ENCODE results near the gene C1R.
"Not testable (repeated sequence)": the region's sequence is repeated elsewhere in the genome, so short reads cannot be mapped to it uniquely, and the experiment has no call there.

Gene C1R

DNA sequence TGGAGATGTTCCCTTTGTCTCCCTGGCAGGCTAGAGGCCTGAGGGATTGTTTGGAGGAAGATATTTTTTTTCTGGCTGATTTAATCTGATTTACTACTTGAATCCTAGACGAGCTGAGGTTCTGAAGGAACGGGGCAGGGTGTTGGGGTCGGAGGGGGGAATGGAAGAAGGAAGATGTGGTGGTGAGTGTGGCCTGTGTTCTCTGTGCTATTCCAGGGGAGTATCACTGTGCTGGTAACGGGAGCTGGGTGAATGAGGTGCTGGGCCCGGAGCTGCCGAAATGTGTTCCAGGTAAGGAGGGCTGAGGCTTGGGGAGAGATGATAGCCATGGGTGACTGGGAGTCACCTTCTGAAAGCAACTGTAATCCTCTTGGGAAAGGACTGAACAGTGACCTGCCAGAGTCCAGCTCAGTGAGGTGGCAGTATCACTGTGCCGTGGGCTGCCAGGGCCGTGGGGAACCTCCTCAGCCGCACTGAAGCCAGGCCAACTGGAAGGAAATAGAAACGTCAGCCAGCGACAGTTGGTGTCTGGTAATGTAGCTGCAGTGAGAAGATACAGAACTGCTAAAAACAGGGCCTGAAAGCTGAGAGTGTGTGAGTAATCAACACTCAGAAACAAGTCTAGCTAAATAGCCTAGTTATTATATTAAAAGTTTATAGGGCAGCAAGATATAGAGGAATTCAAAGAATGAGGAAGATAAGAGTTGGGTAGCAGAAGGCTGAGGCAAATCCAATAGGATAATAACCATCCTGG lies 23.8 kb downstream of the C1R start:
- peak; percentile 63 for DNase-seq (ENCODE audit: low read depth)

DNA sequence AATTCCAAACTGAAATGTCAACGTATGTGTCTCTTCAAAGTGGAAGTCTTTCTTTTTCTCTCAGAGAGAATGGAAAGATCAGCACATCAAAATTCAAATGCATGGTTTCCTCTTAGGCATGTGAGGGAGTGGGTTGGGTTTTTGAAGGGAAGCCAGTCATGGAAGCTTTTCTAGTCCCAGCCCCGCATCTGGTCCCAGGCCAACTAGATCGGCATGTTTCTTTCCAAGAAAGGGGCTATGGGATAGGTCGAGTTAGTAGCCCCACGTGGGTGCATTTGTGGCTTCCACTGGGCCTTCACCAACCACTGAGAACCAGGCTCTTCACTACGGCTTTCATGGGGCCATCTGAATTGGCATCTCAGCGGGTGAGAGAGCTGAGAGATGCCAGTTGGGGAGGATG lies 25.1 kb downstream of the C1R start:
- no peak for DNase-seq (ENCODE audit: low read depth)

- DNase-seq (ENCODE audit: low read depth) = no peak
Observed at GRCh38 chr12:7066596-7066995, 25.6 kb downstream of the C1R start.

DNA sequence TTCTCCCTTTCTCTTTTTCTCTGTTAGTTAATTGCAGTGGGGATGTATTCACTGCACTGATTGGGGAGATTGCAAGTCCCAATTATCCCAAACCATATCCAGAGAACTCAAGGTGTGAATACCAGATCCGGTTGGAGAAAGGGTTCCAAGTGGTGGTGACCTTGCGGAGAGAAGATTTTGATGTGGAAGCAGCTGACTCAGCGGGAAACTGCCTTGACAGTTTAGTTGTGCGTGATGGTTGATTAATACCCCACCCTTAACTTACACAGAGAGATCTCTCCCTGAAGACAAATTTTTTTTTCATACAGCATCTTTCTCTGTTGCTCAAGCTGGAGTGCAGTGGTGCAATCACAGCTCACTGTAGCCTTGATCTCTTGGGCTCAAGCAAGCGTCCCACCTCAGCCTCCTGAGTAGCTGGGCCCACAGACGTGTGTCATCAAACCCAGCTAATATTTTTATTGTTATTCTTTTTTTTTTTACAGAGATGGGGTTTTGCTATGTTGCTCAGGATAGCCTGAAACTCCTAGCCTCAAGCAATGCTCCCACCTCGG lies 27.1 kb downstream of the C1R start:
- no peak for DNase-seq (ENCODE audit: low read depth)

DNA sequence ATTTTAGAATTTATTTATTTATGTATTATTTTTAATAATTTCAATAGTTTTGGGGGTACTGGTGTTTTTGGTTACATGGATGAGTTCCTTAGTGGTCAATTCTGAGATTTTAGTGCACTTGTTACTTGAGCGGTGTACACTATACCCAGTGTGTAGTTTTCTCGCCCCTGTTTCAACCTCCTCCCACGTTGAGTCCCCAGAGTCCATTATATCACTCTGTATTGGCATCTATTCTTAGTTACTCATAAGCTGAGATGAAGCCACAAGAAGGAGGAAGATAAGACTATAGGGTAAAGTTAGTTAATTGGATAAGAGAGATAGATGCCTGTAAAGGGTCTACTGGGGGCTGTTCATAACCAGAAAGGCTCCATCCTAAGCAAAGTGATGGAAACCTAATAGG lies 27.7 kb downstream of the C1R start:
- no peak for DNase-seq (ENCODE audit: low read depth)

GRCh38 chr12:7061596-7061995 lies 30.6 kb downstream of the C1R start:
- DNase-seq (ENCODE audit: low read depth) = no peak

DNA sequence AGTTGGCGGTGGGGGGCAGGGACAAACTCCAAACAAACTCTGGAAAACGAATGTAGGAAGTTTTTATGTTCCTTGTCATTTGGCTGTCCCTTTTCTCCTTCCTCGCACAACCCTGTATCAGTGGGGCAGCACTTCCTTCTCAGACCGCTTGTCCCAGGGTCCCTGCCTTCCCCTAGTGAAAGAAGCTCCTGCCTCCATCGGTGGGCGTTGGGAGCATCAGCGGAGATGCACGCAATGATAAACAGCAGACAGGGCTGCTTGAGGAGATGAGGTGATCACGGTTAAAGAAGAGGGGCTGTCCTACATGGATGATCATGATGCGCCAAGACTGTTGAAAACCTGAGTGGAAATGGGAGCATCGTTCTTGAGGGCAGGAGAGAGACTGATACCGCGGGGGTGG lies 31.1 kb downstream of the C1R start:
- DNase-seq (ENCODE audit: low read depth) = no peak

GRCh38 chr12:7060353-7060954 lies 31.8 kb downstream of the C1R start, which contains the start of gene C1S:
TSS of gene C1S (plus strand) at chr12:7060718. CDS start at chr12:7061913, 1,195 bp downstream.
- peak; percentile 95 for DNase-seq (ENCODE audit: low read depth)

- DNase-seq (ENCODE audit: low read depth) = no peak
Observed at GRCh38 chr12:7059780-7060179, 32.5 kb downstream of the C1R start.

DNA sequence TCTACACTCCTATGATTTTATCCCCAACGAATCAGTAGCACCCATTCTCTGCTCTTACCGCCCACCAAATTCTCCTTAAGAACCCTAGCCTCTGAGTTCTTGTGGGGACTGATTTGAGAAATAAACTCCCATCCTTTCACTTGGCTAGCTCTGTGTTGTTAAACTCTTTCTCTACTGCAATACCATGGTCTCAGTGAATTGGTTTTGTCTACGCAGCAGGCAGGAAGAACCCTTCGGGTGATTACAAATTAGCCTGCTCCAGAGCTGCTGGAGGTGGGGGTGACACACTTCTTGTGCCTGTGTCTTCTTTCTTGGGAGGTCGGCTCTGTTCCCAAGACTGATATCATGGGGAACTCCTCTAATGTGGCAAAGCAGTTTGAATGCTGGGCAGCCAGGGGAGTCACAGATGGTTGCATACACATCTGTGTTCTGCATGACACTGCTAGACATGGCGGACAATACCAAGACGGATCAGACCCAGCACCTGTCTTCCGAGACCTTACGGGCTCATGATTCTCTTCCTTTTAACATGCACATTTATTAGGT lies 33.3 kb downstream of the C1R start:
- no peak for DNase-seq (ENCODE audit: low read depth)

DNA sequence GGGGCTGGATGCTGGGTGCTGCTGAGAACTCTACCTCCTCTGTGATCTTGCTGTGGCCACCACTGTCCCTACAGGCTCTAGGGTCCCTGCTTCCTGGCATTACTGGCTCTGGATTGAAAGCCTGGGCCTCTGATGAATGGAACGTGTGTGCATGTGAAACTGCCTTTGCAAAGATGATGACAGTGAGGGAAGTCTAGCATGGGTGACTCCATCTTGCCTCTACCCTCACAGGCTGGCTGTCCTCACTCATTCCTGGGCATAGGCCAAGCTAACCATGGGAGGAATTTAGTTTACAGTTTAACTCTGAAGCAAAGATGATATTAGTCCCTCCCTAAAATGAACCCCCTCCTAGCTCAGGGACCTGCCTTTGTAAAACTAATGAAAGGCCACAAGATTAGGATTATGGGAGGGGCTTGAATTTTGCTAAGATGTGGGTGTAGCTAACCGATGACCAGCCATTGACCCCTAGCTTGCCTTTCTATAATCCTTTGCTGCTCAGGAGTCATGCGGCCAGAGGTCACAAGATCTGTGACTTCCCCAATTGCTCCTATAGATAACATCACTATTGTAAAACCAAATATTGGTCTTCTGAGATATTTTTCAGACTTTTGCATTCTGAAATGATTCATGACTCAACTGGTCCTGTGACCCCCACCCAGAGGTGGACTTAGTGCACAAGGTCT lies 33.9 kb downstream of the C1R start:
- DNase-seq (ENCODE audit: low read depth) = no peak

DNA sequence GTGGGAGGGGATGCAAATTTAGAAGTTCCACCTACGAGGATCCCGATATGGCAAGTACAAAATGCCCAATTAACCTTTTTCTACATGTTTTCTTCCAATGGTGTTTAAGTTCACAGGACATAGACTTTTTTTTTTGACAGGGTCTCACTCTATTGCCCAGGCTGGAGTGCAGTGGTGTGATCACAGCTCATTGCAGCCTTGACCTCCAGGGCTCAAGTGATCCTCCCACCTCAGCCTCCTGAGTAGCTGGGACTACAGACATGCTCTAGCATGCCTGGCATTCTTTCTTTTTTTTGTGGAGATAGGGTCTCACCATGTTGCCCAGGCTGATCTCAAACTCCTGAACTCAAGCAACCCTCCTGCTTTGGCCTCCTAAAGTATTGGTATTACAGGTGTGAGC lies 36.5 kb downstream of the C1R start:
- DNase-seq (ENCODE audit: low read depth) = not testable (repeated sequence)

DNA sequence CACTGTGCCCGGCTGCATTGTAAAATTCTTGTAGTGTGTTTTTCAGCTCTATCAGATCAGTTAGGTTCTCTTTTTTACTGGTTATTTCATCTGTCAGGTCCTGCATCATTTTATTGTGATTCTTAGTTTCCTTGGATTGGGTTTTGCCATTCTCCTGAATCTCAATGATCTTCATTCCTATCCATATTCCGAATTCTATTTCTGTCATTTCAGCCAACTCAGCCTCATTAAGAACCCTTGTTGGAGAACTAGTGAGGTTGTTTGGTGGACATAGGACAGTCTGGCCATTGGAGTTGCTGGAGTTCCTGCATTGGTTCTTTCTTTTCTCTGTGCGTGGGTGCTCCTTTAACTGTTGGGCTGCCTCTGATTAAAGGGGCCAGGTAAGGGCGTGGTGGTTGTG lies 37.3 kb downstream of the C1R start:
- DNase-seq (ENCODE audit: low read depth) = no peak

DNA sequence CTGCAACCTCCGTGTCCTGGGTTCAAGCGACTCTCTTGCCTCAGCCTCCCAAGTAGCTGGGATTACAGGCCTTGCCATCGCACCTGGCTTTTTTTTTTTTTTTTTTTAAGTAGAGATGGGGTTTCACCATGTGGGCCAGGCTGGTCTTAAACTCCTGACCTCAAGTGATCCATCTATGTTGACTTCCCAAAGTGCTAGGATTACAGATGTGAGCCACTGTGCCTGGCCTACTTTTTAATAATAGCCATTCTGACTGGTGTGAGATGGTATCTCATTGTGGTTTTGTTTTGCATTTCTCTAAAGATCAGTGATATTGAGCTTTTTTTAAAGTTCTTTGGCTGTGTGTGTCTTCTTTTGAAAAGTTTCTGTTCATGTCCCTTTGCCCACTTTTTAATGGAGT lies 42.3 kb downstream of the C1R start:
- not testable (repeated sequence) for DNase-seq (ENCODE audit: low read depth)

DNA sequence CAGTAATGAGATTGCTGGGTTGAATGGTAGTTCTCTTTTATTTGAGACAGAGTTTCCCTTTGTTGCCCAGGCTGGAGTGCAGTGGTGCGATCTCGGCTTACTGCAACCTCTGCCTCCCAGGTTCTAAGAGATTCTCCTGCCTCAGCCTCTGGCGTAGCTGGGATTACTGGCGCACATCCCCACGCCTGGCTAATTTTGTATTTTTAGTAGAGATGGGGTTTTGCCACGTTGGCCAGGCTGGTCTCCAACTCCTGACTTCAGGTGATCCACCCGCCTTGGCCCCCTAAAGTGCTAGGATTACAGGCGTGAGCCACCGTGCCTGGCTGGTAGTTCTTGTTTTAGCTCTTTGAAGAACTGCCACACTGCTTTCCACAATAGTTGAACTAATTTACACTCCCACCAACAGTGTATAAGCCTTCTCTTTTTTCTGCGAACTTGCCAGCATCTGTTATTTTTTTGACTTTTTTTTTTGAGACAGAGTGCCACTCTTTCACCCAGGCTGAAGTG lies 42.7 kb downstream of the C1R start:
- not testable (repeated sequence) for DNase-seq (ENCODE audit: low read depth)

DNA sequence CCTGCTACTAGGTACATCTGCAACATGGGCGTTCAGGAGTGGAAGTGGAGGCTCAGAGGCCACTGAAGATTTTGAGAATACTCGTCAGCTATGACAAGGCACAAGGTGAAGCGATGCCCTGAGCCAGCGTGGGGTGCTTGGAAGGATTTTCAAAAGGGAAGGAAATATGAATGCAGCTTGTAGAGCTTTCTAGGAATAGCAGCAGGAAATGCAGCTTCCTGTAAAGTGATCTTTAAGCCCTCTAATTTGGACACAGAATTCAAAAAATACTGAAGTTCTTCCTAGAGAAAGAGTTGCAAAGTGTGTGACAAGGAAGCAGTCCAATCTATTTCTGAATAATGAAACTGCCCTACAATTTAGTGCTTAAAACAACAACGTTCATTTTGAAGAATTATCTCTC lies 44.9 kb downstream of the C1R start:
- no peak for DNase-seq (ENCODE audit: low read depth)

DNA sequence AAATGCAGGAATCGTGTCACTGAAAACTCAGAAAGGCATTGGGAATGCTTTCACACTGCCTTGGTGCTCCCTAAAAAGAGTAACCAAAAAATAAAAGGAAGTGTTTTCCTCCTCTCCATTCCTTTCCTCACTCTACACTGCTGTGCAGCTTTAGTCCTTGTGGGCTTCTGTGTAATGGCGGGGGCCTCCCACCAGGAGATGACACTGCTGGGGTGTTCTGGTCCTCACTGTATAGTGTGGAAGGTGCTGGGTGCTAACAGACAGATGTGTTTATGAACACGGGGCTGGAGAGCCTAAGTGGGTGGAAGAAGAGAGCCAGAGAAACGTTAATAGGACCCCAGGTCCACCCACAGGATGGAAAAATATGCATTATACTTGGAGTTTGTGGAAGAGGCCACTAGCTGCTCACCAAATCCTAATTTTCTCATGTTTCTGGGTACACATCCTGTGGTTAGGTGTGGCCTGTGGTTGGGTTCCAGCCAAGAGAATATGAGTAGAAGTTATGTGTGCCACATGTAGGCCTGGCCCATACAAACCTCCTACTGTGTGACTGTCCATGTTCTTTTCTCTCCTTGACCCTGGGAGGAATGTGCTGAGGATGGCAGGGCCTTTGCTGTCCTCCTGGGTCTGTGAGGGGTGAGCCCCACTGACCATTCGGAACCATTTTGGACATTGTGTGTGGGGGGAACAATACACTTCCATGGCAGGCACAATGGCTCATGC lies 45.7 kb downstream of the C1R start:
- no peak for DNase-seq (ENCODE audit: low read depth)

DNA sequence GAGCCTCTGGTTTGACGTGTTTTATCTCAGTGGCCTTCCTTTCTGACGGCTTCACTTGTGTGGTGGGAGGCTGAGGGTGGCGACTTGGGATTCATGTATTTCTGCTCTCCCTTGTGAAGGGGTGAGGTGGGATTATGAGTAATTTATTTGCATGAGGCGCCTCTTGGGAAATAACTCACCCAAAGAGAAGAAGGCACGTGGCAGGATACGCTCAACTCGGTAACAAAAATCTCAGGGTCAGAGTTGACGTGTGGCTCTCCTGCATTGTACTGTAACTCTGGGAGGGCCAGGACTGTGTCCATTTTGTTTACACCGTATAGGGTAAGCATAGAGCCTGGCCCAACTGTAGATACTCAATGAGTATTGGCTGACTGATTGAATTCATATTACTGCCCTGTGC lies 46.3 kb downstream of the C1R start:
- no peak for DNase-seq (ENCODE audit: low read depth)

DNA sequence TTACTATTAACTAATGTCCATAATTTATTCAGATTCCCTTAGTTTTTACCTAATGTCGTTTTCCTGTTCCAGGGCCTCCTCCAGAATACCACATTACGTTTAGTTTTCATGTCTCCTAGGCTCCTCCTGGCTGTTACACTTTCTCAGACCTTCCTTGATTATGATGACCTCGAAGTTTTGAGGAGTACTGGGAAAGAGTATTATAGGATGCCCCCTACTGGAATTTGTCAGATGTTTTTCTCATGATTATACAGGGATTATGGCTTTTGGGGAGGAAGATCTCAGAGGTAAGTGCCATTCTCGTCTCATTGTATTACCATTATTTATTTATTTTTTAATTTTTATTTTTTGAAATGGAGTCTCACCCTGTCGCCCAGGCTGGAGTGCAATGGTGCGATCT lies 49.4 kb downstream of the C1R start:
- DNase-seq (ENCODE audit: low read depth) = peak; percentile 35

DNA sequence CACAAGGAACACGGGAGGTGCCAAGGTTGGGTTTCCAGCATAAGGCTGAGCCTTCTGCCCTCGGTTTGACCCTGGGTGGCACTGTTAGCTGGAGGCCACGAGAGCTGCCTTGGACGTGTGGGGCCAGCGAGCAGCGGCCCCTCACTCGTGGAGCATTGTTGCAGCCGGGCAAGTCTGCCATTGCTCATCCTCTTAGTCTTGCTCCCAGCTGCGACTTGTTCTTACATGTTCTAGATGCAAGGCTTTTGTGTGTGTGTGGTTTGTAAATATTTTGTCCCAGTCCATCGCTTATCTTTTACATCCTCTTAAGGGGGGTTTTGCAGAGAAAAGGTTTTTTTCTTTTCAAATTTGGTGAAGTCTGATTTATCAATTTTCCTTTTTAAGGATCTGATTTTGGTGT lies 52.8 kb downstream of the C1R start:
- no peak for DNase-seq (ENCODE audit: low read depth)

DNA sequence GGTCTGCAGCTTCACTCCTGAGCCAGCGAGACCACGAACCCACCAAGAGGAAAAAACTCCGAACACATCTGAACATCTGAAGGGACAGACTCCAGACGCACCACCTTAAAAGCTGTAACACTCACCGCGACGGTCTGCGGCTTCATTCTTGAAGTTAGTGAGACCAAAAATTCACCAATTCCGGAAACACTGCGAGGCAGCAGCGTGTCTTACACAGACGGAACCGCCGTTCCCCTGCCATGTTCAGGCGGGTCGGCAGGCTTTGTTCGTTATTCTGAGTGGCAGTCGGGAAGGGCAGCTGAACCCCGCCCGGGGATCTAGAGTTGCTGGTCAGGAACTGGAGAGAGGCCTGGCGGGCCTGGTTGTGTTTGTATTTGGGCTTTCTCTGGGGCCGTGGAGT lies 53.7 kb downstream of the C1R start:
- no peak for DNase-seq (ENCODE audit: low read depth)

- DNase-seq (ENCODE audit: low read depth) = not testable (repeated sequence)
Observed at GRCh38 chr12:7037411-7037810, 54.8 kb downstream of the C1R start.

Data from iris pigment epithelial cell (primary cell).